CD4-positive, alpha-beta T cell treated with Interleukin-10 for 1 hour (primary cell): ENCODE results near the gene CAPZB.
"Not testable (repeated sequence)": the region's sequence is repeated elsewhere in the genome, so short reads cannot be mapped to it uniquely, and the experiment has no call there.

ENCODE experiments used
- DNase-seq: peaks from one replicate; pipeline ENCODE4 v3.0.0-alpha.2; 2020

Gene CAPZB

DNA sequence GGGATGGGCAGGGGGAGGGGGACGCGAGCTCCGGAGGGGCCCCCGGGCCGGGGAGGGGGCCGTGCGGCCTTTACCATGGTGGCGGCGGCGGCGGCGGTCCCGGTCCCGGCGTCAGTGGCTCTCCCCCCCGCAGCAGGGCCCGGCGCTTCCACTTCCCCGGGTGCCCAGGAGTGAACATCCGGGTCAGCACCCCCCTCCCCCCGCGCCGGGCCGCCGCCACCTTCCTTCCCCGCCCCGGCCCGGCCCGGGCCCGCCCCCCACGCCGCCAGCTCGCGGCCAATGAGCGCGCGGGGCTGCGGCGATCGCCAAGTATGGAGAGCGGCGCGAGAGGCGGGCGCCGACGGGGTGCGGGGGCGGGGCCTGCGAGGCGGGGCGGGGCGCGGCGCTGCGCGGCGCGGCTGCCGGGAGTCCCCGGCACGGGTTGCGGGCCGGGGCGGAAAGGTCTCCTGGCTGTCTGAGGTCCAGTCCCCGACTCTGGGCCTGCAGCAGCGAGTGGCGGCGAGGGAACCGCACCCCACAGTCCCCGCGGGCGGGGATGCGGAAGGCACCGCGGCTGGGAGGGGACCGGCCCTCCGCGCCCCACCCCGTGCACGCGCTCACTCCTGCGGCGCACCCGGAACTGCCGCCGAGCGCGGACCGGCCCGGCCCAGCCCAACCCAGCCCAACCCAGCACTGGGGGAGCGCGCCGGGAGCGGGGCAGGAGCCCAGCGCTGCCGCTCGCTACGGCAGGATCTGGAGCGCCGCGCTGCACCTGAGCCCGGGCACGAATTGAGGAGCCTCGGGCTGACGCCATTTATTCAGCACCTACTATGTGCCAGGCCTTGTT, at the start of gene CAPZB:
TSS of gene CAPZB (minus strand) at position 178 of the 826 bp plus-strand sequence. CDS start at position 77, 101 bp downstream.
- DNase-seq, result peak; percentile 94

DNA sequence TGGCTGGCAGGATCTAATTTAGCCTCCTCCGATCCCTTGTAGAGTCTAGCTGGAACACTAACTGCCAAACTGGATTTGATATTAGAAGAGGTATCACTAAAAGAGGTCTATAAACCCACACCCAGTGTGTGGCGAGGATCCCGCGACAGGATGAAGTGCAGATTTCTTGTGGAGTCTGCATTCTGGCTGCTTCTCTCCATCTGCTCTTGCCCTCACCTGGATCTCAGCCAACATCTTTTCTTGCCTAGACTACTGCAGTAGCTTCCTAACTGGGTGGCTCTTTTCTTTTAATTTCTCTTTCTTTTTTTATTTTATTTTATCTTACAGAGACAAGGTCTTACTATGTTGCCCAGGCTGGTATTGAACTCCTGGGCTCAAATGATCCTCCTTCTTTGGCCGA, 48.9 kb upstream of the CAPZB start:
- no peak for DNase-seq

DNA sequence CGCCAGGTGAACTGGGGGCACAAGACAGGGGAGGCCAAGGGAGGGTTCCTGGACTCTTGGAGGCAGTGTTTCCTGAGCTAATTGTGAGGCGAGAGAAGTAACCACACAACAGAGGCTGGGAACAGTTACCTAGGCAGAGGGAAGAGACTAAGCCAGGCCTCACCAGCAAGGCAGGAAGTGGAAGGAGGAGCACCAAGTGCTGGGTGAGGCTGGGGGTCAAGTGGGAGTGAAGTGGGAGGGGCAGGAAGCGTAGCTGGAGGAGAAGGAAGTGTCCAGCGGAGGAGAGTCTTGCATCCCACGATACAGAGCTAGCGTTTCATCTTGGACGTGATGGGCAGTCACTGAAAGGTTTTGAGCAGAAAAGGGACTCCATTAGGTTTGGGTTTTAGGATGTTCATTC, 48.3 kb upstream of the CAPZB start:
- DNase-seq, result no peak

DNA sequence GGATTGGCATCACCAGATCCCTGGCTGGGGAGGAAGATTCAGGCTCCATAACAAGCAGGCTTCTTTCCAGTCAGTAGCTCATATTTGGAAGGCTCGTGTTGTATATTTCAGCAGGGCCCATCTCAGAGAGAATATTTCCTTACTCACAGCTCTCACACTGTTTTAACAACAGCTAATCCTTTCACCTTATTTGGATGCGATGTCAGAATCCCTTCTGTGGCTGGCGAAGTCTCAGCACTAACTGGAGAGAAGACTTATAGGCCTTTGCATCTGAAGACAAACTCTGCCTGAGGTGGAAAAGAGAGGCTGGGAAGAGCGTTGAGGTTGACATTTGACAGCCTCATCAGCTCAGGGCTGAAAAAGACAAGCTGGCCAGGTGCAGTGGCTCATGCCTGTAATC, 47.2 kb upstream of the CAPZB start:
- no peak for DNase-seq

- no peak for DNase-seq
Measured at GRCh38 chr1:19529664-19530063, 44.3 kb upstream of the CAPZB start.

DNA sequence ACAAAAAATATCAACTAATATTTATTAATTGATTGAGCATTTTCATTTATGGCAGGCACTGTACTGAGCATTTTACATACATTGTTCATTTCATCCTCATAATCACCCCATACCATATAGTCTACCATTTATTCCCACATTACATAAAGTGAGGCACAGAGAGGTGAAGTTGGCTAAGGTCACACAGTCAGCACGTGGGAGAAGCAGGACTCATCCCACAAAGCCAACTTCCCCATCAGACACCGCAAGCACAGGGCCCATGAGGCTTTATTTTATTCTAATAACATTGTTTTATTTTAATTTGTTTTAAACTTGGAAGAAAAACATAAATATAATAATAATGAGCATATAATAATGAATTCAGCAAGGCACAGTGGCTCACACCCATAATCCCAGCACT, 43.1 kb upstream of the CAPZB start:
- DNase-seq, result no peak

DNA sequence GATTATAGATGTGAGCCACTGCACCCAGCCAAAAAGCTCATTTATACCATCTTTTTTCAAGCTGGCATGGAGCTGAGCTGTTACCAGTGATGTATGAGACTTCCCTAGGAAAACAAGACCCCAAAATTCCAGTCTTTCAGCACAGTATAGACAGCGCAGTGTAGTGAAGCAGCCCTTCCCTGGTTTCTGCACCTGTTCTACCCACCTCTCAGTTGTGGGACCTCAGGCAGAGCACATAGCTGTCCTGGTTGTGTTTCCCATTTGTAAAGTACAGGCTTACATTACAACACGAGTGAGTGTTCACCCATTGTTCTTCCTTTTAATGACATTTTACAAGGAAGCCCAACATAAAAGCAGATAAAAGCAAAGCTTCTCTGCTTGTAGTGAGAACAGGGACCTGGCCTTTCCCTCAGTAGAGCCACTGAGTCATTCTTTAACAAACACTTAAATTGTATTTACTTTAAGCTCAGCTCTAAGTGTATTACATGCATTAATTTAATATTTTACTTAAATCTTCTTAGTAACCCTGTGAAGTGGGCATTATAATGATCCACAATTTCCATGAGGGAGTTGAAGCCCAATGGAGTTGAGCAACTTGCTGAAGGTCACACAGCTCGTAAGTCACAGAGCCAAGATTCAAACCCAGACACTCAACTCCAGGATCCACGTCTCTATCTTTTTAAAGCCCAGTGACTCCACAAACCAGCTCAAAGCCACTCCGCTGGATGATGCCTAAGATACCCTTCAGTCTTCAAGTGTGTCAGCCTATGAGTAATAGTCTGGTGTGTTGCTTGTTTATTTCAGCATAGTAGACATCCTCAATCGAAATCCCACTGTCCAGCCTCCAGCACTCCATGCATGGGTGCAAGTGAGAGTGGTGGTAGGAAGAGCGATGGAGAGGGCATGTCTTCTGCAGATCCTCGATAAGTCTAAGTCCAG, 40.5 kb upstream of the CAPZB start:
- no peak for DNase-seq

DNA sequence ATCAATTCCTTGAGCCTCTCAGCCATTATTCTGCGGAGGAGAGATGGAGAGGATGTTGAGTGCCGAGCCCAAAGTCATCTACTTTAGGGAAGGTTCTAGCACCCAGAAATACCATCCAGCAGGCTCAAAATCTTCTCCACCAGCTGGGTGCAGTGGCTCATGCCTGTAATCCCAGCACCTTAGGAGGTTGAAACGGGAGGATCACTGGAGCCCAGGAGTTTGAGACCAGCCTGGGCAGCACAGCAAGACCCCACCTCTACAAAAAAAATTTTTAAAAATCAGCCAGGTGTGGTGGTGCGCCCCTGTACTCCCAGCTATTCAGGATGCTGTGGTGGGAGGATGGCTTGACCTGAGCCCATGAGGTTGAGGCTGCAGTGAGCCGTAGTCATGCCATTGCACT, 39.5 kb upstream of the CAPZB start:
- no peak for DNase-seq

DNA sequence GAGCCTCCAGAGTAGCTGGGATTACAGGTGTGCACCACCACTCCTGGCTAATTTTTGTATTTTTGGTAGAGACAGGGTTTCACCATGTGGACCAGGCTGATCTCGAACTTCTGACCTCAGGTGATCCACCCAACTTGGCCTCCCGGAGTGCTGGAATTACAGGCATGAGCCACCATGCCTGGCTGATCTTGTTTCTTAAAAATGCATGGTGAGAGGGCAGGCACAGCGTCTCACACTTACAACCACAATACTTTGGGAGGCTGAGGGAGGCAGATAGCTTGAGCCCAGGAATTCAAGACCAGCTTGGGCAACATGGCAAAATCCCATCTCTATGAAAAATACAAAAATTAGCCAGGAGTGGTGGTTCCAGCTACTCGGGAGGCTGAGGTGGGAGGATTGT, 37.2 kb upstream of the CAPZB start:
- DNase-seq, result not testable (repeated sequence)

DNA sequence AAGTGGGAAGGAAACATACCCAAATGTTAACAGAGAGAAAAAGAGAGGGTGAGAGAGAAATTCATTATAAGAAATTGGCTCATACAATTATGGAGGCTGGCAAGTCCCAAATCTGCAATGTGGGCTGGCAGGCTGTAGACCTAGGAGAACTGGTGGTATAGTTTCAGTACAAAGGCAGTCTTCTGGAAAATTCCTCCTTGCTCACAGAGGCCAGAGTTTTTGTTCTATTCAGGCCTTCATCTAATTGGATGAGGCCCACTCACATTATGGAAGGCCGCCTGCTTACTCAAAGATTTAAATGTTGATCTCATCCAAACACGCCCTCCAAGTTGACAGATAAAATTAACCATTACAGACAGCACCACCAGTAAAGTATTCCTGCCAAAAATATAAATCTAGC, 36.1 kb upstream of the CAPZB start:
- no peak for DNase-seq

- DNase-seq, result no peak
Measured at GRCh38 chr1:19517017-19517416, 31.7 kb upstream of the CAPZB start.

GRCh38 chr1:19515201-19515600, 29.9 kb upstream of the CAPZB start:
- no peak for DNase-seq

DNA sequence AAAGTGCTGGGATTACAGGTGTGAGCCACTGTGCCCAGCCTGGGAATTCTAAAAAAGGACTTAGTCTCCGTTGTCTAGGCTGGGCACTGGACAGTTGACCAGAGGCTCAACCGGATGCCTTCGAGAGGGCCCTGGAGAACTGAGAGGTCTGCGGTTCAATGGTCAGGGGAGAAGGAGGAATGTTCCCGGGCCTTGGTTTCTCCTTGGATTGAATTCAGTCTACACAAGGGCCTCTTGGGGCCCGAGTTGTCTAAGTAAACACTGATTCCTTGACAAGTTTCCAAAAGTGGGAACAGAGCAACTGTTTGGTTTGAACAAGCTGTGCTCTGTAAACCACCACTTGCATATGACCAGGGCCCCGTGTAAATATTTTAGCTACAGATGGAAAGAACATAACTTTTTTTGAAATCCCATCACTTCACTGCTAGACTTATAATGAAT, 29.1 kb upstream of the CAPZB start:
- DNase-seq, result no peak

DNA sequence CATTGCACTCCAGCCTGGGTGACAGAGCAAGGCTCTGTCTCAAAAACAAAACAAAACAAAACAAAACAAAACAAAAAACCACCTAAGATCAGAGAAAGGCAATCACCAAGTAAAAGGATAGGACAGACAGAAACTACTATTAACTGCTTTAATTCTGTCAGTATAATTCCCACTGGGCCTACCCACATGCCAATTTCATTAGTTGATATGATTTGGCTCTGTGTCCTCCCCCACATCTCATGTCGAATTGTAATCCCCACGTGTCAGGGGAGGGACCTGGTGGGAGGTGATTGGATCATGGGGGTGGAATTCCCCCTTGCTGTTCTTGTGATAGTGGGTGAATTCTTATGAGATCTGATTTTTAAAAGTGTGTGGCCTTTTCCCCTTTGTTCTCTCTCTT, 27.2 kb upstream of the CAPZB start:
- DNase-seq, result no peak

DNA sequence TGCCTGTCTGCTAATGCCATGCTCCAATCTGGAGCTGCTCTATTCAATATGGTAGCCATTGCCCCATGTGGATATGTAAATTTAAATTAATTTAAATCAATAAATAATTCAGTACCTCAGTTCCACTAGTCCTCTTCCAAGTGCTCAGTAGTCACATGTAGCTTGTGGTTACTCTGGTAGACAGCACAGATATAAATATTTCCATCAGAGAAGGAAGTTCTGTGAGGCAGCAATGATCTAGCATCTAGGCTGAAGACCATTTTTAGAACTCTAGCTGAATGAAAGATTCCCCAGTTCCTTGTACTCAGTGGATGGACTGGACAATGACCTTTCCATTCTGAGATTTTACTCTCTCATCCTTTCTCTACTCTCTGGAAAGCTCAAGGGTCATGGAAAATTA, 25.8 kb upstream of the CAPZB start:
- DNase-seq, result no peak

- DNase-seq, result not testable (repeated sequence)
Measured at GRCh38 chr1:19509647-19510046, 24.3 kb upstream of the CAPZB start.

- no peak for DNase-seq
Measured at GRCh38 chr1:19507516-19507915, 22.2 kb upstream of the CAPZB start.

DNA sequence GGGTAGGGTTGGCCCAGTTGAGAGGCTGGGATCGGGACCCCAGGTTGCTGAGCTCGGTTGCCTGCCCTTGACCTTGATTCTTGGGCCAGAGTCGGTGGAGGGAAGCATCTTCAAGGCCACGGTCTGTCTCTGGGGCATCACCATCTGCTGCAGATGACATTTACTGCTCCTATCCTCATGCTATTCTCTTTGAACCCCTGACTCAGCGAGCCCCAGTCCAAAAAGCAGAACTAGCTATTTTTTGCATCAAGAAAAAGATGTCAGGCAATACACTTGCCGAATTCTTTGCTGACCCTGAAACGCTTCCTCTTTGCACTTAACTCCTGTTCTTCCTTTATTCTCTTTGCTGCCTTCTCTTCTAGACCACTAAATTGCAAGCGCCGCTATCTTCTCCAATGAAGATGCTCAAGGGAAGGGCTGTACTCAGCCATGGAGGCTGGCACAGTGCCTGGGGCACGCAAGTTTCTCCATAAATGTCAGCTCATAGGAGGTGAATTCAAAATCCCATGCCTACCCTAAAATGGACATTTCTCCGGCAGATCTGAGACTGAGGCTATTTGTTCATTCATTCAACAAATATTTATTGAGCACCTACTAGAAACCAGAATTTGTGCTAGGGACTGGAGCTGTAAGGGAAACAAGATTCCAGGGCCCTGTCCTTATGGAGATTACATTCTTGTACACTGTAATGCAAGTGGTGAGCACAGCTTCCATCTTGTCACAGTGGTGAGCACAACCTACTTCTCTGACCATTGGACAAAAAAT, 20.5 kb upstream of the CAPZB start:
- no peak for DNase-seq

DNA sequence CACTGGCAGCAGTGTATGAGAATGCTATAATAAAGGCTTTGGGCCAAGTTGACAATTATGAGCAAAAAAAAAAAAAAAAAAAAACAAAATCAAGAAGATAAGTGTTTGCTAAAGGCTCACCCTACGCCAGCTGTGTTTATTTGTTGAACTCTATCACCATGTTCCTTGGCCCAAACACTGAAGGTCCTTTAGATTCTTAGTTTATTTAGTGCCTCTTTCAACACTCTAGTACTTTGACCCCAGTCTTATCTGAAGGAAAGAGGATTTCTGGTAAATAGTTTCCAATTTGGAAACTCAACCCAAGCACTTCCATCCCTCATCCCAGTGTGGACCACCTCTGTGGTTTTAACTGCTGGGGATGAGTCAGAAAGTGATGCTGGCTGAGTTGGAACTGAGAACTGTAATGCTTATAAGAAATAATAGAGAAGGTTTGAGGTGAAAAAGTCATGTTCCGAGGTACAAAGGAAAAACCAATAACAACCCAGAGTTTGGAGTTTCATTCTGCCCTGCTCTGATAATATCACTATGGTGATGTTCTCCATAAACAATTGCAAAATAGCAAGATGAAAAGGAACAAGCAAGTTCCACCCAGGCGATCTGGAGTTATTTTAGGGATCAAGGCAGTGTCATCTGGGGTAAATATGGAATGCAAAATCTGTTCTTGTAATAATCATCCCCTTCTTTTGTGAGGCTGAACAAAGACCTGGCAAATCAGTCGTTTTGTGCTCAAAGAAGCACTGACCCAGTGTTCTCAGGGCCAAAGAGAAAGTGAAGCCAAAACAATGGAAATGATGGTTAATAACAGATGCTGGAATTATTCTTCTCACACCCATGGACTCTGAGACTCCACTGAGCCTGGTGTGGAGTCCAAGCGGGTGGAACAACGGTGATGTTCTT, 19.7 kb upstream of the CAPZB start:
- no peak for DNase-seq

DNA sequence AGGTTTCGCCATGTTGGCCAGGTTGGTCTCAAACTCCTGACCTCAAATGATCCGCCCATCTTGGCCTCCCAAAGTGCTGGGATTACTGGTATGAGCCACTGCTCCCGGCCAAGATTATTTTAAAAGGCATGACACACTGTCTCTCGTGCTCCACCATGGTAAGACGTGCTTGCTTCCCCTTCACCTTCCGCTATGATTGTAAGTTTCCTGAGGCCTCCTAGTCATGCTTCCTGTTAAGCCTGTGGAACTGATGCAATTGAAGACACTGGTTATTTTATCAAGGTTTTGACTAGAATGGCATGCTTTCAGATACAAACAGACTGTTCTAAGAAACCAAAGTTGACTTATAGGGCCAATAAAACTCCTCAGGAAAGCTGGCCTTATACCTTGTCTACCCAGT, 16.9 kb upstream of the CAPZB start:
- DNase-seq, result not testable (repeated sequence)

DNA sequence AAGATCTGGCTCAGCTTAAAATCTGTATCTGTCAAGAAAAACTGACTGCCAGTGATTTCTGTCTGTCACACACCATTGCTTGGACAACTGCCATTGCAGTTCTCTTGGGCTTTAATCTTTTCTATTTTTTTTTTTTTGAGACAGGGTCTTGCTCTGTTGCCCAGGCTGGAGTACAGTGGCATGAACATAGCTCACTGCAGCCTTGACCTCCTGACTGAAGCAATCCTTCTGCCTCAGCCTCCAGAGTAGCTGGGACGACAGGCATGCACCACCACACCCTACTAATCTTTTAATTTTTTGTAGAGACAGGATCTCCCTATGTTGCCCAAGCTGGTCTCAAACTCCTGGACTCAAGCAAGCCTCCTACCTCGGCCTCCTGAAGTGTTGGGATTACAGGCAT, 14.5 kb upstream of the CAPZB start:
- not testable (repeated sequence) for DNase-seq

DNA sequence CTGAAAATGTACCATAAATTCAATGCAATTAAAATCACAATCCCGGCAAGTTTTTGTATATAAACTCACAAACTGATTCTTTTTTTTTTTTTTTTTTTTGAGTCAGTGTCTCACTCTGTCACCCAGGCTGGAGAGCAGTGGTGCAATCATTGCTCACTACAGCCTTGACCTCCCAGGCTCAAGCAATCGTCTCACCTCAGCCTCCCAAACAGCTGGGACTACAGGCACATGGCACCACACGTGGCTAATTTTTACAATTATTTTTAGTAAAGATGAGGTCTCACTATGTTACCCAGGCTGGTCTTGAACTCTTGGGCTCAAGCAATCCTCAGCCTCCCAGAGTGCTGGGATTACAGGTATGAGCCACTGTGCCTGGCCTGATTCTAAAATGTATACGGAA, 12.1 kb upstream of the CAPZB start:
- DNase-seq, result not testable (repeated sequence)
